ENCODE measurements around the gene NLRC3. TPM values are rescaled to one million over a fixed set of nuclear protein-coding genes. Genes with fewer than 3 reads are reported as not detected.

The NLRC3 gene
- total and polyA plus RNA-seq, 2 donors (not counting 1 experiment from before 2014, with no cell fraction given): 28.8 to 35.7 TPM

- H3K4me3 ChIP-seq (ENCODE audit: control extremely low read depth in 1 of 5, extremely low read depth in 1 of 5, insufficient read depth in 1 of 5, low read depth in 2 of 5, low read length in 4 of 5): no peak overlapping the region
- H3K79me2 ChIP-seq (ENCODE audit: control insufficient read depth, insufficient read depth, low read length): peaks cover 8% of the 10 kb centered on the region
- ATAC-seq (ENCODE audit: low read depth) (no peak), DNase-seq (no peak)
- CTCF ChIA-PET: interaction anchor here (1.5 kb wide), 1 partner anchor 20 kb away, joined by 4 read pairs; no protein-coding TSS in a partner anchor
- no peaks in the 10 kb centered on the region for H3K9me3 Mint-ChIP-seq (ENCODE audit: insufficient read depth)
- peaks cover 2 to 51% of the 10 kb centered on the region in 2 experiments for H3K36me3 ChIP-seq (replicated peaks in 1 of 2; ENCODE audit: control extremely low read depth in 1 of 2, control insufficient read depth in 1 of 2, extremely low read depth in 1 of 2, insufficient read depth in 2 of 2, low read length in 1 of 2)
- H3K27ac ChIP-seq (ENCODE audit: low read length in 2 of 2): peak overlapping the region in 1 of 2 donors; percentile 11
- peak overlapping the region; percentile 44 for H3K4me2 ChIP-seq (replicated peaks; ENCODE audit: low read depth, low read length, poor library complexity, severe bottlenecking)
- peaks cover 37% of the 10 kb centered on the region for H3K4me1 Mint-ChIP-seq
- H3K27me3 Mint-ChIP-seq: no peaks in the 10 kb centered on the region
- H3K9me3 ChIP-seq (ENCODE audit: control extremely low read depth in 1 of 3, control insufficient read depth in 2 of 3, insufficient read depth in 1 of 3, low read length in 2 of 3): no peaks in the 10 kb centered on the region
- no peak overlapping the region for H3K9ac ChIP-seq (ENCODE audit: low read length)
- no peaks in the 10 kb centered on the region for H3K27me3 ChIP-seq (replicated peaks in 1 of 4; ENCODE audit: control extremely low read depth in 1 of 4, control insufficient read depth in 3 of 4, insufficient read depth in 4 of 4, low read length in 3 of 4)
- TF ChIP-seq CTCF (IDR thresholded peaks at IDR 0.05) (no peak), EZH2 (IDR thresholded peaks at IDR 0.05; ENCODE audit: borderline replicate concordance, insufficient read depth, low read depth, low read length, poor library complexity, severe bottlenecking) (no peak)
- H3K4me3 Mint-ChIP-seq: peak overlapping the region; percentile 20
- H3K4me1 ChIP-seq (ENCODE audit: control insufficient read depth in 2 of 2, insufficient read depth in 2 of 2, low read length in 2 of 2): peaks cover 28 to 45% of the 10 kb centered on the region in 2 donors
- intact Hi-C loops (cut with micrococcal nuclease): no loop called here
- H2AFZ ChIP-seq (ENCODE audit: insufficient read depth, low read depth, low read length, poor library complexity, severe bottlenecking): no peak overlapping the region
- H4K20me1 ChIP-seq (ENCODE audit: control insufficient read depth, insufficient read depth, low read length, poor library complexity, severe bottlenecking): no peaks in the 10 kb centered on the region
- H3K27ac Mint-ChIP-seq: peak overlapping the region; percentile 3
- POLR2A ChIA-PET: interaction anchor here (0.6 to 0.8 kb wide), 2 partner anchors 12 to 86 kb away, joined by 5 read pairs; no protein-coding TSS in a partner anchor
- 86% methylated on average over 6 of the region's 15 CpGs for WGBS (ENCODE audit: insufficient coverage)
These were observed 30.1 kb downstream of the NLRC3 start for GRCh38 chr16:3546986-3547682.

- TF ChIP-seq EZH2 (IDR thresholded peaks at IDR 0.05; ENCODE audit: borderline replicate concordance, insufficient read depth, low read depth, low read length, poor library complexity, severe bottlenecking): no peak
- TF ChIP-seq CTCF (IDR thresholded peaks at IDR 0.05): no peak
- Histone ChIP-seq H3K4me3 (ENCODE audit: control extremely low read depth in 1 of 5, extremely low read depth in 1 of 5, insufficient read depth in 1 of 5, low read depth in 2 of 5, low read length in 4 of 5) (no peak overlapping the region), H3K9me3 (ENCODE audit: control extremely low read depth in 1 of 3, control insufficient read depth in 2 of 3, insufficient read depth in 1 of 3, low read length in 2 of 3) (no peaks in the 10 kb centered on the region), H3K27me3 (replicated peaks in 1 of 4; ENCODE audit: control extremely low read depth in 1 of 4, control insufficient read depth in 3 of 4, insufficient read depth in 4 of 4, low read length in 3 of 4) (no peaks in the 10 kb centered on the region), H3K4me2 (replicated peaks; ENCODE audit: low read depth, low read length, poor library complexity, severe bottlenecking) (no peak overlapping the region), H3K36me3 (replicated peaks in 1 of 2; ENCODE audit: control extremely low read depth in 1 of 2, control insufficient read depth in 1 of 2, extremely low read depth in 1 of 2, insufficient read depth in 2 of 2, low read length in 1 of 2) (peaks cover 0 to 26% of the 10 kb centered on the region in 2 experiments), H3K4me1 (ENCODE audit: control insufficient read depth in 2 of 2, insufficient read depth in 2 of 2, low read length in 2 of 2) (peaks cover 11 to 22% of the 10 kb centered on the region in 2 donors), H3K27ac (ENCODE audit: low read length in 2 of 2) (no peak overlapping the region), H2AFZ (ENCODE audit: insufficient read depth, low read depth, low read length, poor library complexity, severe bottlenecking) (no peak overlapping the region), H3K9ac (ENCODE audit: low read length) (no peak overlapping the region), H3K79me2 (ENCODE audit: control insufficient read depth, insufficient read depth, low read length) (no peaks in the 10 kb centered on the region), H4K20me1 (ENCODE audit: control insufficient read depth, insufficient read depth, low read length, poor library complexity, severe bottlenecking) (no peaks in the 10 kb centered on the region)
- Mint-ChIP-seq H3K4me1 (peaks cover 16% of the 10 kb centered on the region), H3K27ac (no peak overlapping the region), H3K4me3 (no peak overlapping the region), H3K27me3 (no peaks in the 10 kb centered on the region), H3K9me3 (ENCODE audit: insufficient read depth) (no peaks in the 10 kb centered on the region)
- CTCF ChIA-PET: no interaction called here
- intact Hi-C loops (cut with micrococcal nuclease): no loop called here
- ATAC-seq (ENCODE audit: low read depth): no peak
- no peak for DNase-seq
- POLR2A ChIA-PET: no interaction called here
- 98% methylated on average over 6 of the region's 6 CpGs for WGBS (ENCODE audit: insufficient coverage)
These were observed 34.4 kb downstream of the NLRC3 start for GRCh38 chr16:3542601-3543373.
